ENCODE results near the gene KASH5.

DNA sequence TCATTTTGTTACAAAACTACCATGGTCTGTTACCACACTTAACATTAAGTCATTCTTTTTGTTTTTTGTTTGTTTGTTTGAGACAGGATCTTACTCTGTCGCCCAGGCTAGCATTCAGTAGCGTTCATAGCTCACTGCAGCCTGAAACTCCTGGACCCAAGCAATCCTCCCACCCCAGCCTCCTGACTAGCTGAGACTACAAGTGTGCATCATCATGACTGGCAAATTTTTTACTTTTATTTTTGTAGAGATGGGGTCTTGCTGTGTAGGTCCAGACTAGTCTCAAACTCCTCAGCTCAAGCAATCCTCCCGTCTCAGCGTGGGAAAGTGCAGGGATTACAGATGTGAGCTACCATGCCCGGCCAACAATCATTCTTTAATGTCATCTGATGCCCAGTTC lies 68.3 kb downstream of the KASH5 start:
- no peak for TF ChIP-seq POLR2A (IDR thresholded peaks at IDR 0.05)
- TF ChIP-seq, protein P1, sequence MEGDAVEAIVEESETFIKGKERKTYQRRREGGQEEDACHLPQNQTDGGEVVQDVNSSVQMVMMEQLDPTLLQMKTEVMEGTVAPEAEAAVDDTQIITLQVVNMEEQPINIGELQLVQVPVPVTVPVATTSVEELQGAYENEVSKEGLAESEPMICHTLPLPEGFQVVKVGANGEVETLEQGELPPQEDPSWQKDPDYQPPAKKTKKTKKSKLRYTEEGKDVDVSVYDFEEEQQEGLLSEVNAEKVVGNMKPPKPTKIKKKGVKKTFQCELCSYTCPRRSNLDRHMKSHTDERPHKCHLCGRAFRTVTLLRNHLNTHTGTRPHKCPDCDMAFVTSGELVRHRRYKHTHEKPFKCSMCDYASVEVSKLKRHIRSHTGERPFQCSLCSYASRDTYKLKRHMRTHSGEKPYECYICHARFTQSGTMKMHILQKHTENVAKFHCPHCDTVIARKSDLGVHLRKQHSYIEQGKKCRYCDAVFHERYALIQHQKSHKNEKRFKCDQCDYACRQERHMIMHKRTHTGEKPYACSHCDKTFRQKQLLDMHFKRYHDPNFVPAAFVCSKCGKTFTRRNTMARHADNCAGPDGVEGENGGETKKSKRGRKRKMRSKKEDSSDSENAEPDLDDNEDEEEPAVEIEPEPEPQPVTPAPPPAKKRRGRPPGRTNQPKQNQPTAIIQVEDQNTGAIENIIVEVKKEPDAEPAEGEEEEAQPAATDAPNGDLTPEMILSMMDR (IDR thresholded peaks at IDR 0.05) = no peak

All from esophagus squamous epithelium (tissue), 4 donors.